ENCODE measurements around the gene RAD51B.

RAD51B gene

DNA sequence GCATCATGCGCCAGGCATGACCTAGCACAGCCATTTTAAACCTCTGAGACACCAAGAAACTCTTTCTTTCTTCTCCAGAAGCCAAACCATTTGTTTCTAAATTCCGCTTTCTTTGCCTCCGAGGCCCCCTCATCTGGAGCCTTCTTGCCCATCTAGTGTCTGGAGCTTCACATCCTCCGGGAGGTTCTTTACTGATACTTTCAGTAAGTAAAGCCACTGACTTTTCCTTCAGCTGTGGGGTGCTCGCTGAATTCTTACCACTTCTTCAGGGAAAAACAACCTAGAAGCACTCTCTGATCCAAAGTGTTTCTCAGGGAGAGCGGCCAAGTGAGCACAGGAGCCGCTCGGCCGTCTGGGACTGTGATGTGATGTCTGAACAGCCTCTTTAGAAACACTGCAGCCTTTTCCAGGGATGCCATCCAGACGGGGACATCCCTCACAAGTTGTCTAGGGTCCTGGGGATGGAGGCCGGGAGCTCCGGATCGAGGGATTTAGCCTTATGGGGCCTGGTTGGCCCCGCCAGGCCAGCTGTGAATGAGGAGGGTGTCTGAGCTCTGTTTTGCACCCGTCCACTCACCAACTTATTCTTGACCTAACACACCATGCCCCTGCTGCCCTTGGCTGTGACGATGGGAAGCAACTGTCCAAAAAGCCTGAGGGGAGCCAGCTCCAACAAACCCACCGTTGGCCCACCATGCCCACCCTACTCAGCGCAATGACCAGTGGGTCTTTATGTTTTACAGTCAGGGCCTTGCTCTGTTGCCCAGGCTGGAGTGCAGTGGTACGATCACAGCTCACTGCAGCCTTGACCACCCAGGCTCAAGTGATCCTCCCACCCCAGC, 812.7 kb downstream of the RAD51B start:
- peak overlapping the region in 8 of 21 experiments; percentile 8 to 64 (median 12) for H3K27ac ChIP-seq
- no peak overlapping the region for H3K4me3 ChIP-seq

- Histone ChIP-seq H3K4me3 (no peak overlapping the region), H3K27ac (peak overlapping the region in 18 of 21 experiments; percentile 9 to 78 (median 63))
Measured at GRCh38 chr14:68633131-68633991, 813.8 kb downstream of the RAD51B start.

GRCh38 chr14:68634332-68634731, 814.8 kb downstream of the RAD51B start:
- Histone ChIP-seq H3K4me3 (no peak overlapping the region), H3K27ac (peak overlapping the region in 3 of 21 experiments; percentile 51 to 78 (median 75))

- no peak overlapping the region for H3K4me3 ChIP-seq
- peak overlapping the region in 1 of 21 experiments; percentile 51 for H3K27ac ChIP-seq
Measured at GRCh38 chr14:68634874-68635595, 815.5 kb downstream of the RAD51B start.

- peak overlapping the region in 16 of 21 experiments; percentile 6 to 82 (median 65) for H3K27ac ChIP-seq
- no peak overlapping the region for H3K4me3 ChIP-seq
Measured at GRCh38 chr14:68636597-68636996, 817.0 kb downstream of the RAD51B start.

GRCh38 chr14:68637106-68638021, 817.8 kb downstream of the RAD51B start:
- H3K4me3 ChIP-seq = no peak overlapping the region

DNA sequence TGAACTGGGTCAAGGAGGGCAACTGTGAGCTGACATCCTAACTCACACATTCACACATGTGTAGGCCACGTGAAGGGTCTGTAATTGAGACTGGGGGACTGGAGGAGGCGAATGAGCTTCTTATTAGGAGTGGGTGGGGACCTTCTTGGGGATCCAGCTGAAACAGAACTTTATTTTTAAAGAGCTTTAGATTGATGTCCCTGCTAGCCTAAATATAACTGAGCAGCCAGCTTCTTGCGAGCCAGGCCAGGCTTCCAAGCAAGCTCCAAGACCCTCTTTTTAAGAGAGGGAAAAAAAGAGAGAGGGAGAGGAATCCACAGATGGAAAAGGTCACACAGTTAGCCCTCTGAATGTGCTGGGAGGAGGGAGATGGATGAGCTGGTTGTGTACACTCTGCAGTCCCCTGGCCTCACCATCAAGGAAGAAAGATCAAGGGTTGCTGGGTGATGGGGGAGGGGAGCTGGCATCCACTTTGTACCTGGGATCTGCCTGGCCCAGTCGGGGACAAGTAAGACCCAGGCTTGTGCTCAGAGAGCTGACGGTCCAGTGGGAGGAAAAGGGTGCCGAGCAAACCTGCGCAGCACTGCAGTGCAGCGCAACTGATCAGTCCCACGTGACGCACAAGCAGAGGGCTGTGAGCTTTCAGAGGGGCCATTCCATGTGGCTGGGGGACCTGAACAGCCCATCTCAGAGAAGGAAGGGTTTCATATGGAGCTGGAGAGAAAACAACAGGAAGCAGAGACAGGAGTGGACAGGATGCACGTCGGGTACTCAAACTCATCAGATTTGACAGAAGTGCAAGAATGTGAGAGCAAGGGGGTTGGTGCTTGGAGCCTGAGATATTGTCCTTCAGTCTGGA, 818.8 kb downstream of the RAD51B start:
- Histone ChIP-seq H3K27ac (peak overlapping the region in 20 of 21 experiments; percentile 27 to 82 (median 67)), H3K4me3 (no peak overlapping the region)

More at GRCh38 chr14:68637106-68638021, 817.8 kb downstream of the RAD51B start:
- peak overlapping the region in 20 of 21 experiments; percentile 27 to 82 (median 67) for H3K27ac ChIP-seq

GRCh38 chr14:68639000-68639757, 819.6 kb downstream of the RAD51B start:
- H3K27ac ChIP-seq = peak overlapping the region in 14 of 21 experiments; percentile 35 to 82 (median 68)
- no peak overlapping the region for H3K4me3 ChIP-seq

DNA sequence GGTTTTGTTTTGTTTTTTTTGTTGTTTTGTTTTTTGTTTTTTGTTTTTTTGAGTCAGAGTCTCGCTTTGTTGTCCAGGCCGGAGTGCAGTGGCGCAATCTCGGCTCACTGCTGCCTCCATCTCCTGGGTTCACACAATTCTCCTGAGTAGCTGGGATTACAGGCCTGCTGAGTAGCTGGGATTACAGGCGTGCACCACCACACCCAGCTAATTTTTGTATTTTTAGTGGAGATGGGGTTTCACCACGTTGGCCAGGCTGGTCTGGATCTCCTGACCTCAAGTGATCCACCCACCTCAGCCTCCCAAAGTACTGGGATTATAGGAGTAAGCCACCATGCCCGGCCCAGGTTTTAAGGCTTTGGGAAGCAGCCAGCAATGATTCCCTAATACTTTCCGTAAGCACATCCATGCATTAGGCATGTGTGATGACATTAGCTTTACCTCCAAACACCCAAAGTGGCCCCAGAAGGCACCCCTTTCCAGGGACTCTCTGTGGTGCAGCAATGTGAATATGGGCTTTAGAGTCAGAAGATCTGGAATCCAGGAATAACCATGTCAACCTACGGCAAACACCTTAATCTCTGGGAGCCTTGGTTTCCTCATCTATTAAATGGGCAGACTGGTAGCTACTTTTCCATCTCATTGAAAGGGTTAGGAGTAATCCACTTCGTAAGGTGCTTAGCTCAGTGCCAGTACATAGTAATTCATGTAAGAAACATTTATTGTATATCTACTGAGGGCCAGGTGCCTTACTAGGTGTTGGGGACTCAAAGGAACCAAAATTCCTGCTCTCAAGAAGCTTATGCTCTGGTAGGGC, 820.4 kb downstream of the RAD51B start:
- H3K4me3 ChIP-seq = no peak overlapping the region
- peak overlapping the region in 13 of 21 experiments; percentile 35 to 82 (median 69) for H3K27ac ChIP-seq

DNA sequence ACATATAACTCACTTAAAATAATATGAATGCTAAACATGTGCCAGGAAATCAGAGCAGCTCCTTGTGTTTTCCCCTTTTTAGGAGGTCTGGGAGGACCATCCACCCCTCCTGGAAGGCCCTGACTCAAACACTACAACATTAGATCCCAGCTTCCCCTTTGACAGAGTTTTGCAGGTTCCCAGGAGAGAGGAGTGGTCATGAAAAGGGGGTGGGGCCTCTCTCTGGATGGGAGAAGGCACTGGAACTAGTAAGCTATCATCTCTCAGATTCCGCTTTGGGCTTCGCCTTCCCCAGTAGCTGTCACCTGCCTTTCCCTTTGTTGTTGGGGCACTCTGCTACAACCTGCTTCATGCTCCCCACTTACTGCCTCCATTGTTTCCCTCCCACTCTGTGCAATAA, 824.1 kb downstream of the RAD51B start:
- Histone ChIP-seq H3K27ac (peak overlapping the region in 2 of 21 experiments; percentile 7 to 26), H3K4me3 (no peak overlapping the region)

- peak overlapping the region in 1 of 21 experiments; percentile 26 for H3K27ac ChIP-seq
- H3K4me3 ChIP-seq = no peak overlapping the region
Measured at GRCh38 chr14:68644101-68644500, 824.5 kb downstream of the RAD51B start.

GRCh38 chr14:68645371-68645770, 825.8 kb downstream of the RAD51B start:
- H3K4me3 ChIP-seq = no peak overlapping the region
- no peak overlapping the region for H3K27ac ChIP-seq

GRCh38 chr14:68649476-68650189, 830.1 kb downstream of the RAD51B start:
- Histone ChIP-seq H3K27ac (peak overlapping the region in 1 of 21 experiments; percentile 55), H3K4me3 (no peak overlapping the region)

DNA sequence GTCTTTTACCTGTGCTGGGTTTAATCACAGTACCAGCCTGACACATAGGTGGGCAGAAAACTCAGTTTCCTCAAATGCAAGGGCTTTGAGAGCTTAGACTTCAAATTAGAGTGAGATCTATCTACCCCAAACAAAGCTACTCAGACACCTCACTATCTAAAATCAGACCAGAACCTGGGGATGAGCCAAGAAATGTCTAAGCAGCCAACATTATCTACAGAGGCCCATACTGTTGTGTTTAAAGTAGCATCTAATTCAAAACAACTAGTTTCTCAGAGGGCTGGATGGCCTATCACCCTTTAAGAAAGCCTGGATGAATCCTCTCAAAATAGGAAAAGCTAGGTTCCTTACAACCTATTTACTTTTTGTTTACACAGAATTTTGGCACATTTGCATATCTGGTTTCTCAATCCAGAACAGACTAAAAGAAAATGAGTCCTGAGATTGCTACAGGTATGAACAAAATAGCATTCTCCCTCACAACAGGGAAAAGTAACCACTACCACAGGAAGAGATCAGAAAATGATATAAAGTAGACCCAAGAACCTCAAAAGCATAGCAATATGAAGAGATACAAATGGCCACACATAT, 830.9 kb downstream of the RAD51B start:
- peak overlapping the region in 2 of 21 experiments; percentile 39 to 55 for H3K27ac ChIP-seq
- H3K4me3 ChIP-seq = no peak overlapping the region

DNA sequence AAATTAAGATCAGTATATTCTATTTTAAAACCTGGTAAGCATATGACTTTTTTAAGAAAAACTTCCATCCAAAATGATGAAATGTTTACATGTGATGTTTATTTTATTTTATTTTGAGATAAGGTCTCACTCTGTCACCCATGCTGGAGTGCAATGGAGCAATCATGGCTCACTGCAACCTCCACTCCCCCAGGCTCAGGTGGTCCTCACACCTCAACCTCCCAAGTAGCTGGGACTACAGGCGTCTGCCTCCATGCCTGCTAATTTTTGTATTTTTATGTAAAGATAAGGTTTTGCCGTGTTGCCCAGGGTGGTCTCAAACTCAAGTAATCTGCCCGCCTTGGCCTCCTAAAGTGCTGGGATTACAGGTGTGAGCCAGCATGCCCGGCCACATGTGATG, 831.5 kb downstream of the RAD51B start:
- H3K27ac ChIP-seq = peak overlapping the region in 2 of 21 experiments; percentile 39 to 55
- no peak overlapping the region for H3K4me3 ChIP-seq

Data from skin epidermis (tissue), 12 donors.